GM18511 (cell line): Measurements from ENCODE around the gene MBTD1.
"Not testable (repeated sequence)": the region's sequence is repeated elsewhere in the genome, so short reads cannot be mapped to it uniquely, and the experiment has no call there.

Experiments used
- ATAC-seq: cut with Tn5 transposase; IDR thresholded peaks from one replicate; pipeline ENCODE4 v1.9.1; 2021; ENCODE audit warnings: mild to moderate bottlenecking, moderate library complexity; ENCODE audit not compliant: unreplicated experiment

MBTD1 gene

GRCh38 chr17:51259564-51260236 is at the start of gene MBTD1:
TSS of gene MBTD1 (minus strand) at chr17:51260049. CDS start at chr17:51225161, 34,888 bp downstream.
- peak; percentile 82 for ATAC-seq

GRCh38 chr17:51305182-51305581 is 45.3 kb upstream of the MBTD1 start:
- no peak for ATAC-seq

GRCh38 chr17:51299859-51300258 is 40.0 kb upstream of the MBTD1 start:
- no peak for ATAC-seq

GRCh38 chr17:51298508-51299371 is 38.9 kb upstream of the MBTD1 start:
- no peak for ATAC-seq

- ATAC-seq, result not testable (repeated sequence)
Measured at GRCh38 chr17:51294338-51294737, 34.5 kb upstream of the MBTD1 start.

GRCh38 chr17:51289696-51290111 is 29.9 kb upstream of the MBTD1 start:
- no peak for ATAC-seq

- no peak for ATAC-seq
Measured at GRCh38 chr17:51287412-51287811, 27.6 kb upstream of the MBTD1 start.

GRCh38 chr17:51279183-51279582 is 19.3 kb upstream of the MBTD1 start:
- ATAC-seq, result no peak

- ATAC-seq, result no peak
Measured at GRCh38 chr17:51275381-51275780, 15.5 kb upstream of the MBTD1 start.

GRCh38 chr17:51272812-51273211 is 13.0 kb upstream of the MBTD1 start:
- ATAC-seq, result no peak

- no peak for ATAC-seq
Measured at GRCh38 chr17:51270636-51271035, 10.8 kb upstream of the MBTD1 start.

GRCh38 chr17:51269991-51270390 is 10.1 kb upstream of the MBTD1 start:
- ATAC-seq, result no peak

GRCh38 chr17:51264466-51264865 is 4.6 kb upstream of the MBTD1 start:
- ATAC-seq, result not testable (repeated sequence)

- no peak for ATAC-seq
Measured at GRCh38 chr17:51263006-51263405, 3.2 kb upstream of the MBTD1 start.

GRCh38 chr17:51261024-51261963 is 1.4 kb upstream of the MBTD1 start:
- no peak for ATAC-seq

GRCh38 chr17:51260237-51261023 is 581 bp upstream of the MBTD1 start, which contains the start of gene UTP18:
TSS of gene UTP18 (plus strand) at chr17:51260546. CDS start at chr17:51260585, 39 bp downstream.
- peak; percentile 77 for ATAC-seq

GRCh38 chr17:51258756-51259563 is 889 bp downstream of the MBTD1 start:
- ATAC-seq, result no peak

GRCh38 chr17:51257150-51258081 is 2.4 kb downstream of the MBTD1 start:
- no peak for ATAC-seq
